AG09309 (cell line): Measurements from ENCODE around the gene ASCL5.

ENCODE experiments used
- DNase-seq: peaks from one replicate; pipeline ENCODE4 v3.0.0-alpha.2; 2010; ENCODE audit warnings: low read depth
- H3K4me3 ChIP-seq: 2 replicates; pipeline ENCODE4 v1.5.1; 2011; ENCODE audit warnings: mild to moderate bottlenecking, low read depth, low read length, moderate library complexity; ENCODE audit not compliant: control insufficient read depth
- CTCF ChIP-seq: IDR thresholded peaks from 2 replicates; pipeline ENCODE4 v1.5.1; 2011; ENCODE audit warnings: mild to moderate bottlenecking, low read depth, low read length, inconsistent platforms; ENCODE audit not compliant: insufficient read depth, control insufficient read depth; ENCODE audit errors: missing control alignments

Gene ASCL5

GRCh38 chr1:201066986-201067385, 60.0 kb downstream of the ASCL5 start:
- no peak for DNase-seq
- no peak overlapping the region for H3K4me3 ChIP-seq
- no peak for TF ChIP-seq CTCF

- no peak for DNase-seq
- no peak overlapping the region for H3K4me3 ChIP-seq
- TF ChIP-seq CTCF = no peak
Measured at GRCh38 chr1:201065686-201066085, 61.3 kb downstream of the ASCL5 start.

GRCh38 chr1:201064806-201065205, 62.2 kb downstream of the ASCL5 start:
- TF ChIP-seq CTCF = no peak
- no peak overlapping the region for H3K4me3 ChIP-seq
- no peak for DNase-seq
